ENCODE measurements around the gene CFAP20DC. TPM values are rescaled to one million over a fixed set of nuclear protein-coding genes. Genes with fewer than 3 reads are reported as not detected.
"Not testable (repeated sequence)": the region's sequence is repeated elsewhere in the genome, so short reads cannot be mapped to it uniquely, and the experiment has no call there.

Gene CFAP20DC
- total and polyA plus RNA-seq, 2 of the 4 experiments (the other 2 are of a cell fraction), result 1.2 to 1.6 TPM

GRCh38 chr3:58697561-58697960 is 352.3 kb downstream of the CFAP20DC start:
- in situ Hi-C loops (cut with MboI; ENCODE audit: low sequenced_read_pairs) (no loop called here), dilution Hi-C loops (cut with HindIII; ENCODE audit: low sequenced_read_pairs, unreplicated experiment) (no loop called here), intact Hi-C loops (cut with micrococcal nuclease) (no loop called here)
- H2BK120ac ChIP-seq (ENCODE audit: low read depth, low read length), result no peak overlapping the region
- H3K4me1 ChIP-seq (ENCODE audit: control insufficient read depth, insufficient read depth, low read length), result no peaks in the 10 kb centered on the region
- H2BK20ac ChIP-seq (ENCODE audit: low read depth, low read length), result no peak overlapping the region
- H3K14ac ChIP-seq (replicated peaks; ENCODE audit: low read depth, low read length), result no peak overlapping the region
- no peak overlapping the region for H2AK9ac ChIP-seq (replicated peaks; ENCODE audit: low read depth, low read length, poor library complexity)
- no peak overlapping the region for H4K8ac ChIP-seq (ENCODE audit: low read depth in 2 of 2, low read length in 2 of 2)
- ATAC-seq (ENCODE audit: low read depth) (no peak), DNase-seq (no peak)
- H3K9ac ChIP-seq (ENCODE audit: low read depth, low read length), result no peak overlapping the region
- no peaks in the 10 kb centered on the region for H3K9me3 ChIP-seq (ENCODE audit: control insufficient read depth, insufficient read depth, low read length)
- no peak overlapping the region for H2BK5ac ChIP-seq (ENCODE audit: low read depth, low read length, poor library complexity, severe bottlenecking)
- H3K79me1 ChIP-seq (ENCODE audit: low read depth in 1 of 2, low read length in 2 of 2), result no peaks in the 10 kb centered on the region
- H2AFZ ChIP-seq (replicated peaks; ENCODE audit: low read length, poor library complexity), result no peak overlapping the region
- H3K4me2 ChIP-seq (ENCODE audit: low read depth, low read length), result no peak overlapping the region
- H3K4me3 ChIP-seq (ENCODE audit: insufficient read depth, low read depth, low read length), result no peak overlapping the region
- H4K91ac ChIP-seq (ENCODE audit: insufficient read depth, low read depth, low read length), result no peak overlapping the region
- no peak overlapping the region for H3K23ac ChIP-seq (ENCODE audit: low read depth, low read length)
- POLR2A ChIA-PET (ENCODE audit: unreplicated experiment), result no interaction called here
- no peak overlapping the region for H2AK5ac ChIP-seq (ENCODE audit: low read depth, low read length)
- no peak overlapping the region for H3K18ac ChIP-seq (ENCODE audit: low read depth, low read length)
- H3K56ac ChIP-seq (ENCODE audit: extremely low read depth, insufficient read depth, low read length), result no peak overlapping the region
- no peaks in the 10 kb centered on the region for H3K36me3 ChIP-seq (ENCODE audit: control insufficient read depth, insufficient read depth, low read length)
- H3K27ac ChIP-seq (ENCODE audit: insufficient read depth, low read length), result no peak overlapping the region
- no peaks in the 10 kb centered on the region for H3K27me3 ChIP-seq (ENCODE audit: control insufficient read depth, insufficient read depth, low read length)
- TF ChIP-seq BHLHE40 (IDR thresholded peaks at IDR 0.05; ENCODE audit: low read depth, low read length) (no peak), CEBPB (IDR thresholded peaks at IDR 0.05; ENCODE audit: low read depth, low read length) (no peak), MXI1 (IDR thresholded peaks at IDR 0.05; ENCODE audit: borderline replicate concordance, low read depth, low read length) (no peak), ELK1 (IDR thresholded peaks at IDR 0.05; ENCODE audit: borderline replicate concordance, low read depth, low read length) (no peak)
- BruUV-seq (replicated peaks), result no TSS peak
- no peak overlapping the region for H4K5ac ChIP-seq (ENCODE audit: low read depth, low read length)
- no peak overlapping the region for H2BK15ac ChIP-seq (ENCODE audit: low read depth, low read length)
- H4K20me1 ChIP-seq (ENCODE audit: insufficient read depth, low read length), result no peaks in the 10 kb centered on the region
- no peak overlapping the region for H3K4ac ChIP-seq (ENCODE audit: low read depth, low read length)
- no peaks in the 10 kb centered on the region for H3K9me1 ChIP-seq (ENCODE audit: insufficient read depth, low read length)
- CTCF ChIA-PET, result no interaction called here

GRCh38 chr3:58696813-58697212 is 353.0 kb downstream of the CFAP20DC start:
- H3K27ac ChIP-seq (ENCODE audit: insufficient read depth, low read length); H2BK120ac ChIP-seq (ENCODE audit: low read depth, low read length); H4K5ac ChIP-seq (ENCODE audit: low read depth, low read length); H3K18ac ChIP-seq (ENCODE audit: low read depth, low read length); H2BK20ac ChIP-seq (ENCODE audit: low read depth, low read length); H2BK15ac ChIP-seq (ENCODE audit: low read depth, low read length); ATAC-seq (ENCODE audit: low read depth); H2AFZ ChIP-seq (replicated peaks; ENCODE audit: low read length, poor library complexity); H2AK9ac ChIP-seq (replicated peaks; ENCODE audit: low read depth, low read length, poor library complexity); H3K79me1 ChIP-seq (ENCODE audit: low read depth in 1 of 2, low read length in 2 of 2); H3K9me3 ChIP-seq (ENCODE audit: control insufficient read depth, insufficient read depth, low read length); in situ Hi-C loops (cut with MboI; ENCODE audit: low sequenced_read_pairs); H3K36me3 ChIP-seq (ENCODE audit: control insufficient read depth, insufficient read depth, low read length); H3K27me3 ChIP-seq (ENCODE audit: control insufficient read depth, insufficient read depth, low read length); H3K56ac ChIP-seq (ENCODE audit: extremely low read depth, insufficient read depth, low read length); H3K9me1 ChIP-seq (ENCODE audit: insufficient read depth, low read length); H2AK5ac ChIP-seq (ENCODE audit: low read depth, low read length); dilution Hi-C loops (cut with HindIII; ENCODE audit: low sequenced_read_pairs, unreplicated experiment); H3K9ac ChIP-seq (ENCODE audit: low read depth, low read length); POLR2A ChIA-PET (ENCODE audit: unreplicated experiment); H4K20me1 ChIP-seq (ENCODE audit: insufficient read depth, low read length); H3K4ac ChIP-seq (ENCODE audit: low read depth, low read length); H3K23ac ChIP-seq (ENCODE audit: low read depth, low read length); H2BK5ac ChIP-seq (ENCODE audit: low read depth, low read length, poor library complexity, severe bottlenecking); intact Hi-C loops (cut with micrococcal nuclease); H4K8ac ChIP-seq (ENCODE audit: low read depth in 2 of 2, low read length in 2 of 2); H4K91ac ChIP-seq (ENCODE audit: insufficient read depth, low read depth, low read length); BruUV-seq (replicated peaks); H3K4me2 ChIP-seq (ENCODE audit: low read depth, low read length); H3K4me1 ChIP-seq (ENCODE audit: control insufficient read depth, insufficient read depth, low read length); DNase-seq; H3K4me3 ChIP-seq (ENCODE audit: insufficient read depth, low read depth, low read length); H3K14ac ChIP-seq (replicated peaks; ENCODE audit: low read depth, low read length): not testable (repeated sequence)
- CTCF ChIA-PET, result interaction anchor here (0.6 kb wide), 1 partner anchor 9 kb away, joined by 4 read pairs; no protein-coding TSS in a partner anchor
- WGBS, 2 experiments (ENCODE audit: extremely low coverage in 2 of 2, insufficient read length in 1 of 2), result no CpG with 5 or more reads among the region's 3 CpGs
